GM18858 (cell line): ENCODE measurements around the gene GNG8.

ENCODE experiments used
- ATAC-seq: cut with Tn5 transposase; IDR thresholded peaks from one replicate; pipeline ENCODE4 v1.9.1; 2021; ENCODE audit not compliant: unreplicated experiment

The GNG8 gene

DNA sequence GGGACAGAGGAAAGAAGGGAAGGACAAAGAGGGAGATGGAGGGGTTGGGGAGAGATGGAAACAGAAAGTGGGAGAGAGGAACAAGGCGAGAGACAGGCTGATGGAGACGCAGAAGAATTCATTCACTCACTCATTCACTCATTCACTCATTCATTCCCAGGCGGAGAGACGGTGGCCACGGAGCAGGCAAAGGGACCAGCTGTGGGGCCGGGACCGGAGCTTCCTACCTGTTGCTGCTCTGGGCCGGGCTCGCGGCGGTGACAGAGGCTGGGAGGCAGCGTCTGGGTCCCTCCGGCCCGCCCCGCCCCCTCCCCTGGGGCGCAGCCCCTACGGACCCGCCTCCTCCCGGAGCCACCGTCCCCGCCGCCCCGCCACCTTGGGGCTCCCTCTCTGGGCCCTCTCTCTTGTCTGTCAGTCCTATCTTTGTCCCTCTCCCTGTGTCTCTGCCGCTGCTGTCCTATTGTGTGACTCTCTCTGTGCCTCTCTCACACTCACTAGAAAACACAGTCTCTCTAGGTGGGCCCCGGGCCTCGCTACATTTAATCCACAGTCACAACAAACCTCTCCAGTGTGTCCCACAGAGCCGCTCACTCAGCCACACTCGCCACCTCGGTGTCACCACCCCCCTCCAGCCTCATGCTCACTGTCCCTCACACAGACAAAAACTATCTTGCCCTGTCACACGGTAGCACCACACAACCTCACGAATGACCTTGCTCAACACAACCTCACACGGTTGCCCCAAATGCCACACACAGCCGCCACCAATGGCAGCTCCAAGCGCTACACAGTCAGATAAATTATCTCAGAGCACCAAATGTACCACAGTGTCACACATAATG lies at the start of gene GNG8:
Gene GNG8, minus strand, starts transcription at position 283 of the 842 bp plus-strand sequence. CDS start 1,520 bp downstream, outside the sequence.
- no peak for ATAC-seq

DNA sequence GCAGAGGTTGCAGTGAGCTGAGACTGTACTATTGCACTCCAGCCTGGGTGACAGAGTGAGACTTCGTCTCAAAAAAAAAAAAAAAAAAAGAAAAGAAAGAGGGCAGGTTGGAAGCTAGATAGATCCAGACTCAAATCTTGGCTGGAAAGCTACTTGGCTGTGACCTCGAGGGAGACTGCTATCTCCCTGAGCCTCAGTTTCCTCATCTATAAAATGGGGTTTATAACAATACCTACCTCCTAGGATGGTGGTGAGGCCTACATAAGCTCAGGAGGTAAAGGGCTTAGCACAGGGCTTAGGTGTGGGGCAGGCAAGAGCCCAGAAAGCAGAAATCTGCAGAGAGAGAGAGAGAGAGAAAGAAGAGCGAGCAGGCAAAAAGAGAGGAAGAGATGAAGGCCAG lies 49.2 kb upstream of the GNG8 start:
- ATAC-seq = no peak

DNA sequence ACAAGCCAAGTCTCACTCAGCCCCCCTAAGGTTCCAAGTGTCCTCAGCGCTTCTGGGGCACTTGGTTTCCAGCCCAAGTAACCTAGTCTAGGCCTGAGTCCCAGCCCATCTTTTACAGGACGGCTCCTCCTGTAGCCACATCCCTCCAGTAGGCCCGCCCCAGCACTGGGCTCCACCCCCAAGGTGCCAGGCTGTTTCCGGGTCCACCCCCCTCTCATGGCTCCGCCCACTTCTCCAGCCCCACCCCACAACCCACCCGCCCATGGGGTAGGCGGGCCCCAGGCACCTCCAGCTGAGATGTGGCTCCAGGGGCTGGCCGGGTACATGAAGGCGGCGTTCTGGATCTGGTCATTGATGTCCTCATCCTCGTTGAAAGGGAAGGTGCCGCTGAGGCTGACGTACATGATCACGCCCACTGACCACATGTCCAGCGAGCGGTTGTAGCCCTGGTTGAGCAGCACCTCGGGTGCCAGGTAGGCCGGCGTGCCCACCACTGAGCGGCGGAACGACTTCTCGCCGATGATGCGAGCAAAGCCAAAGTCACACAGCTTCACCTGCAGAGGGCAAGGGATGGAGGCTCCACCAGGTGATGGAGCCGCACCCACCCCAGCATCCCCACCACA lies 42.2 kb upstream of the GNG8 start:
- no peak for ATAC-seq

DNA sequence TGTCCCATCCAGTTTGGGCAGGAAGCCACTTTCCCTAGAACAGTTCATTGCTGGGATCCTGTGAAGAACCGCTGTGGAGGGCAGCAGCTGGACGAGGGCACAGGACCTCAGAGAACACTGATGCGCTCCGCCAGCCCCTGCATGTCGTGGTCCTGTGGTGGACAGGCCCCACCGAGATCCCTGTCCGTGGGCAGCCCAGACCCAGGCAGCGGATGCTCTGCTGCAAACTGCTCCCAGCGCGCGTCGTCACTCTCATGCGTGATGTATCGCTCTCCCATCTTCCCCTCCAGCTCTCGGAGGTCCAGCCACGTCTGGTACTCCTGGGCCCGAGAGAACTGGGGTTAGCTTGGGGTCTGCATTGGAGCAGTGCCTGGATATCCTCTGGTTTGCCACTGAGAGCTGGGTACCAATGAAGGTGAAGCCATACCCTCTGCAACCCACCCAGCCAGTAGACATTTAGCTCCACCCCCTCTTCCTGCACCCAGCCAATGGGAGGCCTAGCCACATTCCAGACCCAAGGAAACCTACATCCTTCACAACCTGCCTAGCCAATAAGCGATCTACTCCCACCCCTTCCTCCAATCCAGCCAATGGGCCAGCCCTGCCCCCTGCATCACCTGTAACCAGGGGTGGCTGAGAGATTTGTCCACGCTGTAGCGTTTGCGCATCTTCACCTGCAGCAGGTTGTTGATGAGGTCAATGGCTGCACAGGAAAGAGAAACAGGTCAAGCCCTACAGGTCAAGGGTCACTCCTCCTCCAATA lies 38.6 kb upstream of the GNG8 start:
- ATAC-seq = no peak

DNA sequence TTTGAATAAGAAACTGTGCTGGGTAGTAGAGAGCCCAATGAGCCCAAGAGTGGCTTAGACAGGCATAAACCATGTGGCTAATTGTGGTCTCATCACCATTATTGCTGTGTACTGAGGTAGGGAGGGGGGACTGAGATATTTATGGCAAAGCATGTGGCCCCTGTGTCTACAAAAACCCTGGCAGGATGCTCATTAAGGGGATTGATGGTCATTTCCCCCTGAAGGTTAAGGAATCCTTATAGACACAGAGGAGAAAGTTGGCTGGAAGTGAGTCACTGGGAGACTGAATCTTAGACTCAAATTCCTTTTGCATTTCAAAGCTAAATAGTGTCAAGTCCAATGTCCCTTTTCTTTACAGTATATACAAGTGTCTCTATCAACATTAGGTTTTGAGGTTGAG lies 34.8 kb upstream of the GNG8 start:
- no peak for ATAC-seq

DNA sequence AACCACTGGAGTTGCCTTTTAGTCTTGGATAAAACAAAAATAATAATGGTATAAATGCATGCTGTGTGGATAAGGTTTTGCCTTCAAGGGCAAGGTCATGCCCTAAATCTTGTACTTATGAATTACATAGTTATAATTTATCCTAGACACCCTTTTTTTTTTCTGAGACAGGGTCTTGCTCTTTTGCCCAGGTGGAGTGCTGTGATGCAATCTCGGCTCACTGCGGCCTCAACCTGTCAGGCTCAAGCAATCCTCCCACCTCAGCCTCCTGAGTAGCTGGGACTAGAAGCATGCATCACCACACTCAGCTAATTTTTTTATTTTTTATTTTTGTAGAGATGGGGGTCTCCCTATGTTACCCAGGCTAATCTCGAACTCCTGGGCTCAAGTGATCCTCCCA lies 32.7 kb upstream of the GNG8 start:
- ATAC-seq = no peak

DNA sequence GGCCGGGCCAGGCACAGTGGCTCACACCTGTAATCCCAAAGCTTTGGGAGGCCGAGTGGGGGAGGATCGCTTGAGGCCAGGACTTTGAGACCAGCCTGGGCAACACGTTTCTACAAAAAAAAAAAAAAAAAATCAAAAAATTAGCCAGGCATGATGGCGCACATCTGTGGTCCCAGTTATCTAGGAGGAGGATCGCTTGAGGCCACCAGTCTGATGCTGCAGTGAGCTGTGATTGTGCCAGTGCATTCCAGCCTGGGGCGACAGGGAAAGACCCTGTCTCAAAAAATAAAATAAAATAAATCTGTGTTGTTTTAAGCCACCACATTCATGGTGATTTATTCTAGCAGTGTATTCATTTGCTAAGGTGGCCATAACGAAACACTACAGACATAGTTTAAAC lies 29.1 kb upstream of the GNG8 start:
- ATAC-seq = no peak

DNA sequence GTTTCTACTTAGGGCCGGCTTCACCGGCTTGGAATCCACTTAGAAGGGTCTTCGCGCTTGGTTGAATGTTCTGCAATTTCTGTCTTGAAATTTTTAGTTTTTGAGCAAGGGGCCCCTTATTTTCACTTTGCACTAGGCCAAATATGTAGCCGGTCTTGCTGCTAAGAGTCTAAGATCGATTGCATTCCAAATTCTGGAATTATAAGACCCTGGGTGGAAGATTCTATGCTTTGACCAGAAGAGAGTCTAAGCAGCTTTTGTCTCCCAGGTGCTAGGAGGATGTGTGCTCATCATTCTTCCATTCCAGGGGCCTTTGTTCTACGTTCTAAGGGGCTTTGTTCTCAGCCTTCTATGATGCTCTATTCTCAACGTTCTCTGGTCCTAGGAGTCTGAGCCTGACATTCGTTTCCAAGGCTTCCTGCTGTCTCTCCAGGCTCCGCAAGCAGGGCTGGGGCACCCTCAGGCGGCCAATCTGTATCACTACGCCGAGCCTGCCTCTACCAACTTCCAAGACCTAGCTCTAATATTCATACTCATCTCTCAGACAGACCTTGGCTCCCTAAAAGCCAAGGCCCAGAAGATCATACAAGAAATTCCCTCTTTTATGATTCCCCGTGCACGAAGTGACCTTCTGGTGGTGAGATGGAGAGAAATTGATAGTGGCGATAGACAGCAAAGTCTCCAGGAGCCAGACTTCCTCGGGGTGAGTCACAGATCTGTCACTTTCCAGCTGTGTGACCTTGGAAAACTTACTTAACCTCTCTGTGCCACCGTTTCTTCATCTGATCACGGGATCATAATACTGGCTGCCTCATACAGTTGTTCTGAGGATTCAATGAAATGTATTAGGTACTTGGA lies 26.0 kb upstream of the GNG8 start:
- ATAC-seq = no peak

DNA sequence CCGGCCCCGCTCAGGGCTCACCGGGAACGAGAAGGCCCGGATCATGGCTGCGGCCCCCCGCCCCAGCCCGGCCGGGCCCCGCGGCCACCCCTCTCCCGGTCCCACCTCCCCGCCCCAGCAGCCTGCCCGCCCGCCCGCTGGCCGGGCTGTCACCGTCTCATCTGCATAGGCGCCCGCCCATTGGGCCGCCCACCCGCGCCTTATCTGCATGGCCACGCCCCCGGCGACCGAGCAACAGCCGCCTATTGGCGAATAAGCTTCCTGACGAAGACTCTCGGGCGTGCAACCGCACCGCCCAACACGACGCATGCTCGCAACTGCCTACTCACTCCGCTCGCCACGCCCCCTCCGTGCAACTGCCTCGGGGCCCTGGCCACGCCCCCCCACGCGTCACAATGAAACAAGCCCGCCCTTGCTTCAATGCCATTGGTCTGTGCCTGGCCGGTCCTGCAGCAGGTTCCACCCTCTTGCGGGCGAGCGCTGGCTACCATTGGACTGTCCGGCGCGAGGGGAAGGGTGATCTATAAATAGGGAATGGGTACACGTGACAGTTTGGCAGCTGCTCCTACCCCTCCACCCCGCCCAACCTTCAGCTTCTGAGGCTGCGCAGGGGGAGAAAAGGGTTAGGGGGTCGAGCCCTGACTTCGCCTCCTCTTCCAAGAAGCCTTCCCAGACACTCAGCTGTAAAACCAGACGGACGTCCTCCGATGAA lies 25.2 kb upstream of the GNG8 start, which contains the start of gene DACT3:
Gene DACT3, minus strand, starts transcription at position 163 of the 712 bp plus-strand sequence. Its CDS starts 118 bp downstream, at position 45.
- peak; percentile 79 for ATAC-seq

DNA sequence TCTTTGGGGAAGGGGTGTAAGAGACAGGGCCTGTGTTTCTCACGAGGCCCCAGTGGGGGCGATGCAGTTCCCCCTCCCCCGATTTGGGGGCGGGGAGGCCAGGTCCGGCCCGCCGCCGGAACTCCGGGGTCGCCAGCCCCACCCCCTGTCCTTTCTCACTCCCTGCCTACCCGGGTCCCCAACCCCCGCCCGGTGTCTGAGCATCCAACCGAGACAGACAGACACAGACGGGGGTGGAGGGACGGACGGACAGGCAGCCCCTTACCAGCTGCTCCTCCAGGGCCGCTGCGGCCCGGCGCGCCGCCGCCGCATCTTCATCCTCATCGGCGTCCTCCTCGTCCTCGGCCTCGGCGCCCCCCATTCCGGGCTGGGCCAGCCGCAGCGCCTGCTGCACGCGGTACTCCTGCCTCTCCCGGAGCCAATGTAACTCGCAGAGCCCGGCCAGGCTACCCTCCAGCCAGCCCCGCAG lies 24.6 kb upstream of the GNG8 start:
- no peak for ATAC-seq

DNA sequence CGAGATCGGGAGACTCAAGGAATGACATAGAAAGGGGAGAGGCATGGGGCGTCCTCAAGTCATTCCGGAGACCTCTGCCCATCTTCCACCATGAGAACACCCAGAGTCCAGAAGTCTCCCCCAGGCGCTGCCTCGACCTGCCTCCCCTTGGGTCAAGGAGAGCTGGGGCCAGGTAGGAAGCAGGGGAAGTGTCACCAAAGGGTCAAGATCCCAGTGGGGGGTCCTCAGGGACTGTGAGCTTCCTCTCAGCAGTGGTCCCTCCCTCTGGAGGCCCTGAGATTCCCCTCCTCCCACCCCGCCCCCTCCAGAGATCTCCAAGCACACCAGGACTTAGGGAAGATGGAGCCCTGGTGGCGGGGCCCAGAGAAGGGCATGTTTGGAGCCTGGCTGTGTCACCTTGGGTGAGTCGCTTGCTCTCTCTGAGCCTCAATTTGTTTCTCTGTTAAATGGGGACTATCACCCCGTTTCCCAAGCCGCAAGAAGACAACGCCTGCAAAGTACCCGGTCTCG lies 24.1 kb upstream of the GNG8 start:
- no peak for ATAC-seq

DNA sequence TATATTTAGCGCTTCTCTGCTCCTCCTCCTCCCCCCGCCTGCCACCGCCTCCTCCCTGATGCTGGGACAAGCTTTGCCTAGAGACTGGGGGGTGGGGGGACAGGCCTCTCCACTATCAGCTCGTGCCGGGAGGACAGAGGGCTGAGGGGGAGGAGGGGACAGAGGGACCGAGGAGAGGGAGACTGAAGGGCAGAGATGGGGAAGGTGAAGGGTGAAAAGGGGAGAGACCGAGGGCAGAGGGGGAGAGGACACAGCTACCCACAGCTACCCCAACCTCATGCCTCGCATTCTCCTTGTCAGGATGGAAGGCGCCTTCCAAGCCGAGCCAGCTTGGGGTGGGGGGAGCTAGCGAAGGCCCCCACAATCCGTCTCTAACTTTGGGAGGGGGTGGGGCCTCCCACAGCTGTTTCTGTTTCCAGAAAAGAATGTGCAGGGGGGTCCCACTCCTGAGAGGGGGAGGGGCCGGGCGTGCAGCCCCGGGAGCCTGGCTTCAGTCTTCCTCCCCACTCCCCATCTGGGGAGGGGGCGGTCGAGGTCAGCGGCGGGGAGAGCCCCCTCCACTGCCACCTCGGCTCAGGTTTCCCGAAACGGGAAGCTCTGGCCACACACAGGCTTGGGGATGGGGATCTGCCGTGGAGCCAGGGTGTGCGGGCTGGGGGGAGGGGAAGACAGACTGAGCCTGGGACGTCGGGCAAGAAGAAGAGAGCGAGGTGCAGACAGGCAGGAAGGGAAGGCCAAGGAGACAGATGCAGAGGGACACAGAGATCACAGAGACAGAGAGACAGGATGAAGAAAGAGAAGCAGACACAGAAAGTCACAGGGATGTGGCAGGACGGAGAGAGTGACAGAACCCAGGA lies 23.4 kb upstream of the GNG8 start:
- no peak for ATAC-seq

DNA sequence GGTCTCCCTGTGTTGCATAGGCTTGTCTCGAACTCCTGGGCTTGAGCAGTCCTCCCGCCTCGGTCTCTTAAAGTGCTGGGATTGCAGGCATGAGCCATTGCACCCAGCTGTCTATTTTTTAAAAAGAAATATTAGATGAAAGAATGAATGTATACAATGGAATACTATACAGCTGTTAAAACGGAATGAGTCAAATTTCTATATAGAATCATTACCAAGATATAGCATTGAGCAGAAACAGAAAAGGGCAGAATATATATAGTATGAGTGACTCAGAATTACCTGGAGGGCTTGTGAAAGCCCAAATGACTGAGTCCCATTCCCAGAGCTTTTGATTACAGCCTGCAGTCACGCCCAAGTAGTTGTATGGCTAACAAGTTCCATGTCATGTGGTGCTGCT lies 20.5 kb upstream of the GNG8 start:
- no peak for ATAC-seq

DNA sequence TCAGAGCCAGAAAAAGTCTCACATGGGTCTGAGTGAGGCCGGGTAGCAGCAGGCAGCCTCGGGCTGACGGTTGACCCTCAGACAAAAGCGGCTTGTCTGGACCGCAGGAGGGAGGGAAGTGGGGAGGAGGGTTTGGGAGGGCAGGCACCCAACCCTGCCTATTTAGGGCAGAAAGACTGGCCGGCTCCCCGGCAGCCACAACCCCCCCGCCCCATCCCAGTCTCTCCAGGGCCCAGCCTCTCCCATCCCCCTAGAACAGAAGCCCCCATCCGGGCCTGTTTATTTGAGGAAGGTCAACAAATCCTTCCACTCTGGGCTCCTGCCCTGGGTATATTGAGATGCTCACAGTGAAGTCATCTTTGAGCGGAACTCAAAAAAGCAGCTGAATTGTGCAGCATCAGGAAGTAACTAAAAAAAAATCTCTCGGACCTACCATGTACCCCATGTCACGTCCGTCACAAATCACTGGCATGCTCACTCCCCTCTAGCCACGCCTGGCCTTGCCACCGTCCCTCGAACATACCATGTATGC lies 18.7 kb upstream of the GNG8 start:
- ATAC-seq = no peak

DNA sequence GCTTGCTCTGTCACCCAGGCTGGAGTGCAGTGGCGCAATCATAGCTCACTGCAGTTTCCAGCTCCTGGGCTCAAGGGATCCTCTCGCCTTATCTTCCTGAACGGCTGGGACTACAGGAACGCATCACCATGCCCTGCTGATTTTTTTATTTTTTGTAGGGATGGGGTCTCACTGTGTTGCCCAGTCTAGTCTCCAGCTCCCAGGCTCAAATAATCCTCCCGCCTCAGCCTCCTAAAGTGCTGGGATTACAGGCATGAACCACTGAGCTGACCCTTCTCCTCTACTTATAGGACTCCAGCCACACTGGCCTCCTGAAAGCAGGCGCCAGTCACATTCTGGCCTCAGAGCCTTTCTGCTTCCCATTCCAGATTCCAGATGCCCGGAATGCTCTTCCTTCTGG lies 14.4 kb upstream of the GNG8 start:
- no peak for ATAC-seq

DNA sequence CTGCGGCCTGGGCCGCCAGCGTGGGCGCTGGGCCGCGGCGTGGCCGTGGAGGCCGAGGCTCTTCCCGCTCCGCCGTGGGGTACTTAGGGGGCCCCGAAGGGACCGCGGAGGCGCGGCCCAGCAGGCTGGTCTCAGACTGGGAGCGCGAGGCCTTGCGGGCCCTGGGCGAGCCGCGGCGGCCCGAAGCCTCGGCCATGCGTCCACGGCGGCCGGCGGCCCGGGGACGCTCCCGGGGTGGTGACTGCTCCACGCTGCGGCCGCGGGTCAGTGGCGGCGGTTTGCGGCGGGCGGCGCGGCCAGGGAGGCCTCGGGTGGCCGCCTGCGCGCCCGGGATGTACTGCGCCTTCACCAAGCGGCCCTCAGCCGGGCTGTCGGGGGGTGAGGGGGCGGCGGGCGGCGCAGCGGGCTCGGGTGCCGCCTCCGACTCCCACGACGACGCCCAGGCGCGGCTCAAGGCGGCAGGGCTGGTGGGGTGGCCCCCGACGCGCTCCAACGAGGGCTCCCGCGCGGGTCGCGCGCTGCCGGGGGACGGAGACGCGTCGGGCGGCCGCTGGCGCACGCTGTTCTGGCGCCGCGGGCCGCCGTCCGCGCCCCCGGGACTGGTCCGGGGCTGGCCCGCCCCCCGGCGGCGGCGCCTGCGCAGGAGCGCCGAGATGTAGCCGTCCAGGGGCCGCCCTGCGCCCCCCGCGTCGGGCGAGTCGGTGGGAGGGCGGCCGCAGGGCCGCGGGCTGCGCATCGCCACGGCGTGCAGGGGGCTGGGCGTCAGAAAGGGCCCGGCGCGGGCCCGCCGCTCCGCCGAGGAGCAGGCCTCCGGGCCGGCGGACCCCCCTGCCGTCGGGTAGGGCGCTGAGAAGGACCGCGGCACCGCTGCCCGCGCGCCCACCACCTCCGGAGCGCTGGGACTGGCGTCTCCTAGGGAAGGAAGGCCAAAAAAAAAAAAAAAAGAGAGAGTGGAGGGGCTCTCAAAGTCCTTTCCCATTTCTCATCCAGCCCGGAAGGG lies 13.3 kb upstream of the GNG8 start:
- no peak for ATAC-seq
